DND-41 (cell line): Measurements from ENCODE around the gene TFAP2E.

ENCODE experiments used
- CTCF ChIP-seq: IDR thresholded peaks from 2 replicates; pipeline ENCODE4 v1.5.1; 2012; ENCODE audit warnings: borderline replicate concordance, low read length, moderate library complexity, mild to moderate bottlenecking; ENCODE audit not compliant: poor library complexity, severe bottlenecking; ENCODE audit errors: extremely low read depth
- EZH2 ChIP-seq: IDR thresholded peaks from 3 replicates; pipeline ENCODE4 v1.6.1; 2012; ENCODE audit warnings: borderline replicate concordance, low read depth, mild to moderate bottlenecking, moderate library complexity, low read length, inconsistent platforms; ENCODE audit not compliant: severe bottlenecking

- TF ChIP-seq CTCF (peak; percentile 96), EZH2 (no peak)
These were observed 4.1 kb upstream of the TFAP2E start for GRCh38 chr1:35568975-35569395.
